Adrenal gland (tissue), 12 donors: ENCODE results near the gene SARNP. TPM values are rescaled to one million over a fixed set of nuclear protein-coding genes. Genes with fewer than 3 reads are reported as not detected.
A peak's percentile ranks its signal among the peaks of the same experiment; 100 is the strongest.

Source experiments
- DNase-seq, 7 donors: peaks; one replicate each; pipeline ENCODE4 v3.0.0-alpha.2; 2019 to 2020
- H3K27ac ChIP-seq, 5 donors: fragments of 200-600 bp; sonication (generic) in 4 of 5; 1 replicate in 3 of 5; 2 replicates in 2 of 5; pipeline versions ENCODE4 v1.5.1 to v1.8.0; 2016 to 2020; ENCODE audit warnings: mild to moderate bottlenecking in 1 of 5
- H3K27me3 ChIP-seq: fragments of 200-600 bp; 2 replicates; pipeline ENCODE4 v1.8.0; 2021
- H3K36me3 ChIP-seq, 2 donors: fragments of 200-600 bp; replicated peaks in 1 of 2; 1 replicate in 1 of 2; 2 replicates in 1 of 2; pipeline versions ENCODE4 v1.5.1 to v1.8.0; 2018 to 2022
- H3K4me1 ChIP-seq, 2 donors: fragments of 200-600 bp; replicated peaks in 1 of 2; 1 replicate in 1 of 2; 2 replicates in 1 of 2; pipeline versions ENCODE4 v1.5.1 to v1.8.0; 2018 to 2021
- H3K4me3 ChIP-seq, 4 donors: fragments of 200-600 bp; sonication (generic) in 3 of 4; one replicate each; pipeline ENCODE4 v1.5.1; 2016 to 2018
- H3K9me3 ChIP-seq, 3 donors: fragments of 200-600 bp; sonication (generic) in 1 of 3; replicated peaks in 1 of 3; 1 replicate in 2 of 3; 2 replicates in 1 of 3; pipeline versions ENCODE4 v1.5.1 to v1.8.0; 2016 to 2021
- CTCF ChIP-seq, 6 experiments: fragments of 450-650 bp in 4 of 6; fragments of 200-600 bp in 2 of 6; sonication (generic) in 1 of 6; IDR thresholded peaks; 1 replicate in 5 of 6; 2 replicates in 1 of 6; pipeline versions ENCODE4 v1.5.1 to v1.8.0; 2016 to 2021; ENCODE audit warnings: antibody characterized with exemption in 6 of 6, mild to moderate bottlenecking in 2 of 6, moderate library complexity in 1 of 6
- POLR2A ChIP-seq, 2 donors: fragments of 450-650 bp; IDR thresholded peaks; one replicate each; pipeline ENCODE4 v1.6.1; 2017; ENCODE audit warnings: antibody characterized with exemption in 2 of 2, mild to moderate bottlenecking in 2 of 2, moderate library complexity in 1 of 2
- WGBS, 4 donors: extraction: QIAGEN DNeasy Blood & Tissue Kit in 2 of 4; methylation state at CpG; one replicate each; pipeline versions ENCODE4 v1.1.5 to v1.1.7; 2013 to 2017; 5-methylcytosine and 5-hydroxymethylcytosine counted together
- intact Hi-C, 2 donors: fragments of 100-400 bp; cut with DNase I; formaldehyde crosslinking; loops; one replicate each; pipeline versions ENCODE4 v1.14.1 to v1.15.0; 2022 to 2023
- polyA plus RNA-seq, 3 donors: library from polyadenylated mRNA; stranded (reverse); fragments of 200-250 nt in 2 of 3; fragments of 350-450 nt in 1 of 3; fragmentation: Illumina TruSeq in 1 of 3; extraction: RNeasy Lipid Tissue Mini Kit (QIAGEN cat#74804) in 1 of 3; gene quantifications; one replicate each; pipeline ENCODE4 v1.2.3, GENCODE V29; 2013 to 2014
- total RNA-seq, 9 donors: library from RNA; depleted of rRNA in 4 of 9; stranded (reverse); fragments of >200 nt in 4 of 9; fragments of 120-200 nt in 1 of 9; fragmentation: NEBNext Ultra II Directional in 1 of 9; extraction: Animal tissue kit (Norgen Biotek cat#: 25700) in 1 of 9; gene quantifications; one replicate each; pipeline versions ENCODE4 v1.1.0 to v1.2.4, GENCODE V29; 2013 to 2023
- donor health status: healthy with polysubstance abuse.
- donor health status: Bipolar disorder and iron deficiency.
- donor health status: DM: yes; HTN: yes; CAD: no.
- donor health status: DM: no; HTN: no; CAD: no.
- donor health status: DM: no; HTN: no; CAD: no.
- donor health status: DM: yes; HTN: yes; CAD: no.

SARNP gene
- total and polyA plus RNA-seq, 12 donors, result 23.2 to 148 (median 59.2) TPM

- 59 to 82% (median 74%) methylated on average over 4 of the region's 4 CpGs for WGBS, 4 donors
- Histone ChIP-seq H3K36me3 (peaks cover 0 to 15% of the 10 kb centered on the region in 2 donors), H3K9me3 (no peaks in the 10 kb centered on the region), H3K4me3 (no peak overlapping the region), H3K27ac (peak overlapping the region in 2 of 5 donors; percentile 94 to 96), H3K27me3 (no peaks in the 10 kb centered on the region), H3K4me1 (peaks cover 13 to 31% of the 10 kb centered on the region in 2 donors)
- no peak for DNase-seq
- intact Hi-C loops, result loop anchor here in 1 of 2 donors (5.0 kb wide), 1 partner anchor 61 kb away; no protein-coding TSS in a partner anchor
- TF ChIP-seq CTCF (IDR thresholded peaks at IDR 0.05) (no peak), POLR2A (IDR thresholded peaks at IDR 0.05) (no peak)
Observed at GRCh38 chr12:55718624-55719275, 98.8 kb downstream of the SARNP start.

- Histone ChIP-seq H3K36me3 (peaks cover 0 to 8% of the 10 kb centered on the region in 2 donors), H3K27me3 (no peaks in the 10 kb centered on the region), H3K9me3 (no peaks in the 10 kb centered on the region), H3K27ac (peak overlapping the region in 3 of 5 donors; percentile 4 to 96 (median 94)), H3K4me3 (no peak overlapping the region), H3K4me1 (peaks cover 13 to 31% of the 10 kb centered on the region in 2 donors)
- DNase-seq, result no peak
- 34 to 59% (median 52%) methylated on average over 4 of the region's 4 CpGs for WGBS, 4 donors
- intact Hi-C loops, result loop anchor here in 1 of 2 donors (5.0 kb wide), 1 partner anchor 61 kb away; no protein-coding TSS in a partner anchor
- TF ChIP-seq POLR2A (IDR thresholded peaks at IDR 0.05) (no peak), CTCF (IDR thresholded peaks at IDR 0.05) (no peak)
Observed at GRCh38 chr12:55718015-55718414, 99.5 kb downstream of the SARNP start.

GRCh38 chr12:55717011-55718007 lies 100.2 kb downstream of the SARNP start:
- Histone ChIP-seq H3K27me3 (no peaks in the 10 kb centered on the region), H3K4me3 (peak overlapping the region in 1 of 4 donors; percentile 65), H3K36me3 (peaks cover 0 to 3% of the 10 kb centered on the region in 2 donors), H3K27ac (peak overlapping the region in 2 of 5 donors; percentile 94 to 96), H3K4me1 (peaks cover 13 to 31% of the 10 kb centered on the region in 2 donors), H3K9me3 (no peaks in the 10 kb centered on the region)
- intact Hi-C loops, result loop anchor here in 1 of 2 donors (5.0 kb wide), 1 partner anchor 60 kb away; no protein-coding TSS in a partner anchor
- DNase-seq, result peak in 1 of 7 donors; percentile 28
- 41 to 67% (median 56%) methylated on average over 8 of the region's 8 CpGs for WGBS, 4 donors
- TF ChIP-seq CTCF (IDR thresholded peaks at IDR 0.05) (no peak), POLR2A (IDR thresholded peaks at IDR 0.05) (no peak)

GRCh38 chr12:55716582-55716957 lies 101.0 kb downstream of the SARNP start:
- 4 to 7% (median 4%) methylated on average over 13 of the region's 13 CpGs for WGBS, 4 donors
- intact Hi-C loops, result loop anchor here in 1 of 2 donors (5.0 kb wide), 1 partner anchor 59 kb away; no protein-coding TSS in a partner anchor
- Histone ChIP-seq H3K9me3 (no peaks in the 10 kb centered on the region), H3K36me3 (peaks cover 0 to 3% of the 10 kb centered on the region in 2 donors), H3K4me3 (peak overlapping the region; percentile 27 to 70 (median 64)), H3K27me3 (no peaks in the 10 kb centered on the region), H3K4me1 (peaks cover 13 to 35% of the 10 kb centered on the region in 2 donors), H3K27ac (peak overlapping the region; percentile 57 to 96 (median 91))
- no peak for DNase-seq
- TF ChIP-seq CTCF (IDR thresholded peaks at IDR 0.05) (no peak), POLR2A (IDR thresholded peaks at IDR 0.05) (no peak)
